Measurements from ENCODE around the gene LRRC23.

The LRRC23 gene

GRCh38 chr12:6923851-6924250 is 19.2 kb downstream of the LRRC23 start:
- no peak for TF ChIP-seq FOXK2 (IDR thresholded peaks at IDR 0.05)
- TF ChIP-seq SP1 (IDR thresholded peaks at IDR 0.05): no peak
- no peak for TF ChIP-seq NFRKB (IDR thresholded peaks at IDR 0.05)
- TF ChIP-seq, protein P1, sequence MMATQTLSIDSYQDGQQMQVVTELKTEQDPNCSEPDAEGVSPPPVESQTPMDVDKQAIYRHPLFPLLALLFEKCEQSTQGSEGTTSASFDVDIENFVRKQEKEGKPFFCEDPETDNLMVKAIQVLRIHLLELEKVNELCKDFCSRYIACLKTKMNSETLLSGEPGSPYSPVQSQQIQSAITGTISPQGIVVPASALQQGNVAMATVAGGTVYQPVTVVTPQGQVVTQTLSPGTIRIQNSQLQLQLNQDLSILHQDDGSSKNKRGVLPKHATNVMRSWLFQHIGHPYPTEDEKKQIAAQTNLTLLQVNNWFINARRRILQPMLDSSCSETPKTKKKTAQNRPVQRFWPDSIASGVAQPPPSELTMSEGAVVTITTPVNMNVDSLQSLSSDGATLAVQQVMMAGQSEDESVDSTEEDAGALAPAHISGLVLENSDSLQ (IDR thresholded peaks at IDR 0.05): no peak
- no peak for TF ChIP-seq L3MBTL2 (conservative IDR thresholded peaks at IDR 0.05)
- TF ChIP-seq ELF4 (IDR thresholded peaks at IDR 0.05): no peak
- TF ChIP-seq ARNT (IDR thresholded peaks at IDR 0.05): no peak
- TF ChIP-seq BHLHE40 (IDR thresholded peaks at IDR 0.05; ENCODE audit: borderline replicate concordance): no peak
- no peak for TF ChIP-seq HDGF (IDR thresholded peaks at IDR 0.05; ENCODE audit: borderline replicate concordance)
- TF ChIP-seq FOXM1 (IDR thresholded peaks at IDR 0.05; ENCODE audit: borderline replicate concordance): no peak
- no peak for TF ChIP-seq CTBP1 (IDR thresholded peaks at IDR 0.05; ENCODE audit: borderline replicate concordance)
- TF ChIP-seq FOXA1 (IDR thresholded peaks at IDR 0.05): no peak
- DNase-seq (ENCODE audit: extremely low spot score): no peak
- ChIA-PET CTCF (interaction anchor here (0.6 to 2.4 kb wide), 13 partner anchors 10 to 99 kb away, joined by 3 to 9 read pairs (median 4); partner anchors contain the start of genes ENO2 and SPSB2), POLR2A (interaction anchor here (1.3 to 8.3 kb wide), 10 partner anchors 8 to 56 kb away, joined by 3 to 174 read pairs (median 20); partner anchors contain the start of genes C12orf57, ENO2, RNU7-1 and SPSB2)

DNA sequence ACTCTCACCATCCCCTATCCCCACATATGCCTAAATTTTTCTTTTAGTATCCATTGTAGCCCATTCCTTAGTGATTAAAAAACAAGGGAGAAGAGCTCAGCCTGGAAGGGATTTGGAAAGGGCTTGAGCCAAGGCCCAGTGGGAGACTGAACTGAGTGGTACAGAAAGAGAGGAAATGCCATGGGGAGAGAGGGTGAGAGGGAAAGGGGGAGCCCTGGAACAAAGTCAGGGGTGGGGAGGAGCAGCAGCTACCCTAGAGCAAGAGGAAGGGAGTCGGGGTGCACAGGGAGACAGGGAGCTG is 20.6 kb downstream of the LRRC23 start:
- no peak for DNase-seq (ENCODE audit: extremely low spot score)
- ChIA-PET CTCF (interaction anchor here (0.6 to 3.0 kb wide), 19 partner anchors 8 to 187 kb away, joined by 3 to 15 read pairs (median 4); partner anchors contain the start of genes C12orf57 and RNU7-1), POLR2A (interaction anchor here (0.8 to 8.3 kb wide), 17 partner anchors 9 to 236 kb away, joined by 3 to 174 read pairs (median 10); partner anchors contain the start of genes C12orf57, CDCA3, COPS7A and ENO2)
- TF ChIP-seq ZNF384 (IDR thresholded peaks at IDR 0.05): no peak
- no peak for TF ChIP-seq FOXA1 (IDR thresholded peaks at IDR 0.05)

DNA sequence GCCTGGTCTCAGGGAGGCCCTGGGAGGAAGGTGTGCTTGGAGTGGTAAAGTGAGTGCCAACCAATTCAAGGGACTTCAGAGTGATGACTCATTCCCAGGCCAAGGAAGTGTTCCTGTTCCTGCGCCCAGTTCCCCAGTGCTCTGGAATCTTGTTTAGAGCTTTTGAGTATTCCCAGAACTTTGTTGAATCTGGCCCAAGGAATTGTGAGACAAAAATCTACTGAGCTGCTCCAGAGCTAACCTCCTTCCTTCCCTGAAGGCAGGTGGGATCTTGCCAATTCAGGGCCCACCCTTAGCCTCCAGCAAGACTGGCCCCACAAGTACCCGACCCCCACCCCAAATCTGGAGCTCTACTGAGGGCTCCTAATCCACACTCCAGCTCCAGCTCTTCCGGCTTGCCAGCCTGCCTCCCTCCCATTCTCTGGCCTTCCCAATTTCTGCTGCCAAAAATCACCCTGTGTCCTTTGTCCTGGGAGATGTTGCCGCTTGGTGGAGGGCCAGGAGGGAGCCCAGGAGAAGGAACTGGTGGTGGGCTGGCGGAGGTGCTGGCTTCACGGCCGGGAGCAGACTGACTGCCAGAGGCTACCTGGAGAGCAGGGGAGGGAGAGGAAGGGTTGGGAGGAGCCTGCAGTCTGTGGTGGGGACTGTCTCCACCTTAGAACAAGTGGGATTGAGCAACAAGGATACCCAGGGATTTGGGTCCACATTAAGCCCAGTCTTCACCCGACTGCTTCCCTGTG is 21.1 kb downstream of the LRRC23 start:
- TF ChIP-seq L3MBTL2 (conservative IDR thresholded peaks at IDR 0.05) (no peak), CTBP1 (IDR thresholded peaks at IDR 0.05; ENCODE audit: borderline replicate concordance) (no peak), ELF4 (IDR thresholded peaks at IDR 0.05) (no peak), FOXK2 (IDR thresholded peaks at IDR 0.05) (no peak), NFRKB (IDR thresholded peaks at IDR 0.05) (no peak), HDGF (IDR thresholded peaks at IDR 0.05; ENCODE audit: borderline replicate concordance) (no peak), ZNF384 (IDR thresholded peaks at IDR 0.05) (no peak), SP1 (IDR thresholded peaks at IDR 0.05) (no peak)
- ChIA-PET POLR2A (interaction anchor here (0.8 to 8.3 kb wide), 17 partner anchors 10 to 236 kb away, joined by 3 to 174 read pairs (median 10); partner anchors contain the start of genes C12orf57, CDCA3, COPS7A and ENO2), CTCF (interaction anchor here (0.6 to 3.0 kb wide), 22 partner anchors 9 to 186 kb away, joined by 3 to 15 read pairs (median 4); partner anchors contain the start of genes C12orf57, MLF2 and RNU7-1)
- DNase-seq (ENCODE audit: extremely low spot score): no peak

- ChIA-PET POLR2A (interaction anchor here (1.5 to 8.3 kb wide), 9 partner anchors 10 to 59 kb away, joined by 4 to 174 read pairs (median 32); partner anchors contain the start of genes C12orf57, ENO2, RNU7-1 and SPSB2), CTCF (interaction anchor here (1.2 to 3.0 kb wide), 6 partner anchors 8 to 58 kb away, joined by 3 to 15 read pairs (median 6); no protein-coding TSS in a partner anchor)
- DNase-seq (ENCODE audit: extremely low spot score): peak; percentile 54
- TF ChIP-seq L3MBTL2 (conservative IDR thresholded peaks at IDR 0.05) (peak; percentile 56; the same call in 1 of the 2 replicates), LEF1 (IDR thresholded peaks at IDR 0.05; ENCODE audit: borderline replicate concordance) (no peak), FOXA1 (IDR thresholded peaks at IDR 0.05) (no peak)
- TF ChIP-seq, protein P1 (IDR thresholded peaks at IDR 0.05): no peak
These were observed 22.9 kb downstream of the LRRC23 start, which contains the start of gene ATN1 for GRCh38 chr12:6927379-6928021. Gene ATN1, plus strand, starts transcription at chr12:6927959. Its CDS starts 6,043 bp downstream, at chr12:6934002.

- no peak for TF ChIP-seq CTBP1 (IDR thresholded peaks at IDR 0.05; ENCODE audit: borderline replicate concordance)
- no peak for TF ChIP-seq ZNF384 (IDR thresholded peaks at IDR 0.05)
- TF ChIP-seq FOXA1 (IDR thresholded peaks at IDR 0.05): no peak
- TF ChIP-seq, protein P1 (IDR thresholded peaks at IDR 0.05): no peak
- no peak for TF ChIP-seq HDGF (IDR thresholded peaks at IDR 0.05; ENCODE audit: borderline replicate concordance)
- no peak for TF ChIP-seq SUZ12 (IDR thresholded peaks at IDR 0.05)
- no peak for TF ChIP-seq NFRKB (IDR thresholded peaks at IDR 0.05)
- no peak for TF ChIP-seq ELF4 (IDR thresholded peaks at IDR 0.05)
- TF ChIP-seq FOXM1 (IDR thresholded peaks at IDR 0.05; ENCODE audit: borderline replicate concordance): no peak
- TF ChIP-seq ARNT (IDR thresholded peaks at IDR 0.05): no peak
- TF ChIP-seq L3MBTL2 (conservative IDR thresholded peaks at IDR 0.05): no peak
- TF ChIP-seq SP1 (IDR thresholded peaks at IDR 0.05): no peak
- no peak for TF ChIP-seq FOXK2 (IDR thresholded peaks at IDR 0.05)
- no peak for TF ChIP-seq BHLHE40 (IDR thresholded peaks at IDR 0.05; ENCODE audit: borderline replicate concordance)
- TF ChIP-seq LEF1 (IDR thresholded peaks at IDR 0.05; ENCODE audit: borderline replicate concordance): no peak
- TF ChIP-seq TARDBP (IDR thresholded peaks at IDR 0.05): no peak
- CTCF ChIA-PET: interaction anchor here (1.2 kb wide), 1 partner anchor 10 kb away, joined by 4 read pairs; no protein-coding TSS in a partner anchor
- POLR2A ChIA-PET: interaction anchor here (1.1 to 8.3 kb wide), 5 partner anchors 9 to 59 kb away, joined by 3 to 174 read pairs (median 19); partner anchors contain the start of genes C12orf57, ENO2 and RNU7-1
- DNase-seq (ENCODE audit: extremely low spot score): no peak
These were observed 23.5 kb downstream of the LRRC23 start for GRCh38 chr12:6928022-6928702.
